IPS-11a (cell line): ENCODE results near the gene ZNF827.

Experiments used
- H3K4me3 ChIP-seq: one replicate; pipeline ENCODE4 v1.5.1; 2013; ENCODE audit warnings: low read depth, low read length, control low read depth

ZNF827 gene

DNA sequence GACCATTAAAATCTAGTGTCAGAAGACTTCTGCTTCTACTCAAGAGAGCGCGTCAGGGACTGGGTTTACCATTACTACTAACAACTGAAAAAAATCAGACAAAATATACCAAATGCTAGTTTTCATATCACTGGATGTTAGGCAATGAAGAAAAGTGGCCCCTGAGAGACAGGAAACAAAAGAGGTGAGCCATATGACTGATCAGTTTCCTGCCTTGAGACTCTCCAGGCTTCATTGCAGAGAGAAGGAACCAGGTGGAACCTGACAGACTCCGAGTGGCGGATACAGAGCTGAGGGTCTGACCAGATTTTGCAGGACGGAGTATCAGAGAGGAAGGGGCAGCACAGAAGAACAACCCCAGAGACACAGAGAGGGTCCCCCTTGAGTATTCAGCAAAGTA, 172.3 kb downstream of the ZNF827 start:
- no peak overlapping the region for H3K4me3 ChIP-seq

DNA sequence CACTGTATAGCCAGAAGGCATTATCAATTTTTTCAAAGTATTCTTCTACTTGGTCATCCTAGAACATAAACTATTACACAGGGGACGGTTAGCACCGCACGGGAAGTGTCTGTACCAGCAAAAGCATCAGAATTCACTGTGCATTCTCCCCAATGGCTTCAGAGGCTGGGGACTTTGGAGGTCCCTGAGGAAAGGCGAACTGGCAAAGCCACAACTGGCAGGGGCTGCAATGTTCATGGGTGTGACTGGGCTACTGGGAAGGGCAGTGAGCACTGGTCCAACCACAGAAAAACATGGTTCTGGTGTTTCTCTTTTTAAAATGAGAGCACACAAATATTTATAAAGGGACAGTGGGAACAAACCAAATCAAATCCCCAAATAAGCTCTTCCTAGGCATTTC, 175.2 kb downstream of the ZNF827 start:
- H3K4me3 ChIP-seq = no peak overlapping the region

DNA sequence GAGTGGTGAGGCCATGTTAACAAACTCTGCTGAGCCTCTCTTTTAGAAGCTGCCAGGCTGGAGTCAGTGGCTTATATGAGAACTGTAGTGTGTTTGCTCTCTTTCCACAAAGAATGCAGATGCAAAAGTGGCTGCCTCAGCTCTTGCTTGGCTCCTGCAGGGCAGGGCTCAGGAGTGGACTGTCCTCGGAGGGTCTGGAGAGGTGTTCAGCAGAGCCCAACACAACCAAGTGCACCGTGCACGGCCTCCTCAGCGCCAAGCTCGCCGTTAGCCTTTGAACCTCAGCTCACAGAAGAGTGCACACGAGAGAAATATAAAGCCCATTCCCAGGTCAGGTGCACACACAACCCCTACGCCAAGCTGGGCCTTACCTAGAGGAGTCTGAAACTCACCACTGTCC, 175.9 kb downstream of the ZNF827 start:
- H3K4me3 ChIP-seq = no peak overlapping the region

DNA sequence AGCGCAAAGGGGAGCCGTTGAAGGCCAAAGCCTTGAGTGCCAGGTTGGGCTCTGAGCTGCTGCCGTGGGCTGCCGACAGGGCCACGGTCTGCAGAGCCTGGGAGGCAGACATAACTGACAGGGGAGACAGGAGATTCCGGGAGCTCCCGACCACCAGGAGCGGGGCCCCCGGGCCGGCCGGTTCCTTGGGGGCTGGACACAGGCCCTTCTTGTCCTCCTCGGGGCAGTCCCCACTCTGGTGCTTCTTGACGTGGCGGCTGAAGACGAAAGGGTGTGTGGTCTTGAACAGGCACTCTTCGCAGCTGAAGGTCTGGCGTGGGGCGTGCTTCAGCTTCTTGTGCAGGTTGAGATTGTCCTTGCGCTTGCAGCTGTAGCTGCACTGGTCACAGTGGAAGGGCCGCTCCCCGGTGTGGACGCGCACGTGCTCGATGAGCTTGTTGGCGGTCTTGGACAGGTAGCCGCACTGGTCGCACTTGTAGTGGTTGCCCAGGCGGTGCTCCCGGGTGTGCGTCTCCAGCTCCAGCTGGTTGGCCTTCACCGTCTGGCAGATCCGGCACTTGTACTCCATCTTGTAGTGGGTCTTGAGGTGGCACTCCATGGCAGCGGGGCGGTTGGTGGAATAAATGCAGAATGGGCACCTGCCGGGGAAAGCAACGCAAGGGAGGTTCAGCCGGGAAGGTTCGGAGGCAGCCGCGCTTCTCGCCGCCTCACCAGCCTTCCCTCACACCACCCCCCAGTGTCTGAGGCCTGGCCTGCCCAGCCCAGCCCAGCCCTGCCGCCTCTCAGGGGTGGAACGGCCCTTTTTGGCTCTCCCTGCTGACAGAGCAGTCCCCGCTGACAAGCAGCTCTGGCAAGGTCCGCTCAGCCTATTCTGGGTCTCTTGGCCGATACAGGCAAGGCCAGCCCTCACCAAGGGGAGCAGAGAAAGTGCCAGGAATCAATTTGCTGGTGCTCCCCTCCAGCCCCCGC, 177.4 kb downstream of the ZNF827 start:
- H3K4me3 ChIP-seq = no peak overlapping the region

DNA sequence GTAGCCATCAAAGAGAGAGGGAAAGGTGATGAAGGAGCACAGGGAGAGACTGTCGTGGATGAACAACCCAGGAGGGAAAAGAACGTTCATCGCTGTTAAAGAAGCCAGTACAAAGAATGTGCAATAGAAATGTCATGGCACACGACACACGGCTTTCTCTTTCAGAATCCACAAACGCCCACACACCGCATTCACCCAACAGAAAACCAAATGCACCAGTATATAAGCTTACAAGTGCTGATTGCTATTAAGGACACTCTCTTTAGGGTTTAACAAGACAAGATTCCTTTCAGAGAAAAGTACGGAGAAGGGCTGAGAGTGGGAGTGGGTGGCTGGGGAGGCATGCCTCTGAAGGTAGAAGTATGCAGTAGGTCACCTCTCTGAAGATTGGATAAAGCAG, 178.4 kb downstream of the ZNF827 start:
- no peak overlapping the region for H3K4me3 ChIP-seq

DNA sequence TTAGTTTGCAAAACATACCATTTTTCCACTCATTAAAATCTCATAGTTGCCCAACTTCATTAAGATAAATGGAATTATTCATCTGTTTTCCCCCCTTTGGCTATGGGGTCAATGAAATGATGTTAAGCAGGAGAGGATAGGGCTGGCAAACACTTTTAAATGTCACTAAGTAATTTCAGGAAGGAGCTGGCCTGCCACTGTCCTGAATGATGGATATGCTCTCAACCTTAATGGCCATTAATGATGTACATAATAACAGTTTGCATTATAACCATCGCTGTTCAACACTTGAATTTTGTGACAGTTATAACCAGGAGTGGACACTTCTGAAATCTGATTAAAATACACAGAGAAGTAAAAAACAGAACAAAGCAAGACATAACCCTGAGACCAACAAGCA, 181.4 kb downstream of the ZNF827 start:
- H3K4me3 ChIP-seq = no peak overlapping the region

DNA sequence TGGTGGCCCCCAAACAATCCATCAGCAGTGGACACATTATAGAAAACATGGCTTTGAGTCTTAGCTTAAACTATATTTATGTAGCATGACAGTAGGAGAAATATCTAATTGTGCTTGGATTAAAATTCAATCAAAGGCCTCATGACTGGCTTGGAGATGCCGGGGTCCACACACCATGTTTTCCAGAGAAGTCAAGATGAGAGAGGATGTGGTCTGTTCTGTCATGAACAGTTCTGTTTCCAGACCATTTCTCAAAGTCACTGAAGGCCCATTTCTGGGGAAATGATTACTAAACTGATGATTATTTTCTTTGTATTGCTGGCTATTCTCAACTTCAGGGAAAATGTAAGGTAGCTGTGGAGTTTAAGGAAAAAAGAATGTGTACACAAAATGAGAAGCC, 182.4 kb downstream of the ZNF827 start:
- no peak overlapping the region for H3K4me3 ChIP-seq

DNA sequence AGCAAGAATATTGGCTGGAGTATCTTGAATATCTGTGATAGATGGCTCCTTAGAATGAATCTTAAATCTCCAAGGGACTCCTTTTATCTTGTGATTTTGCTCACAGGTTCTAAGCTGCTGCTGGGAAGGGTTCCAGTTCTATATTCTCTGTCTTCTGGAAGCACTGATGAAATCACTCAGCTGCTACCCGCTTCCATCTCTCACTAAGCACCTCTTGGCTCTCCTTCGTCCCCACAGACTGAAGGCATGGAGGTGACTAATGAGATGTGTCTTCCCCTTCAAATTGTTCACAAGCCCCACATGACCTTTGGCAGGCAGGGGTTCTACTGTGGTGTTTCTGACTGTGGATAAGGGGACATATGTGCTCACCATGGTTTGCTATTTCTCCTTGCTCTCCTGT, 182.8 kb downstream of the ZNF827 start:
- H3K4me3 ChIP-seq = no peak overlapping the region

DNA sequence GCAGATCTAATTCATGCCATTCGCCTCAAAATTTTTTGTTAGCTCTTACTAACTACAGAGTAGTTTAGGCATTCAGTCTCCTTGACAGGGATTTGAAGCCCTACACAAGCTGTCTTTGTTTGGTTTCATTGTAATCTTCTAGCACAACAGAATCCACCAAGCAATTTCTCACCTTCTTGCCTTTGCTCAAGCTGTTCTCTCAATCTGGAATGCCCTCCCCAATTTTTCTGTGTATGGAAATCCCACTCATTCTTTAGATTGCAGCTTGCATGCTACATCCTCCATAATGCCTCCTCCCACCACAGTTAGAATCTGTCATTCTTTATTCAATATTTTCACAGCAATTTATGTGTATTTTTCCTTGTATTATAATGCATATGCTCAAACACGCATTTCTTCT, 195.0 kb downstream of the ZNF827 start:
- H3K4me3 ChIP-seq = no peak overlapping the region

DNA sequence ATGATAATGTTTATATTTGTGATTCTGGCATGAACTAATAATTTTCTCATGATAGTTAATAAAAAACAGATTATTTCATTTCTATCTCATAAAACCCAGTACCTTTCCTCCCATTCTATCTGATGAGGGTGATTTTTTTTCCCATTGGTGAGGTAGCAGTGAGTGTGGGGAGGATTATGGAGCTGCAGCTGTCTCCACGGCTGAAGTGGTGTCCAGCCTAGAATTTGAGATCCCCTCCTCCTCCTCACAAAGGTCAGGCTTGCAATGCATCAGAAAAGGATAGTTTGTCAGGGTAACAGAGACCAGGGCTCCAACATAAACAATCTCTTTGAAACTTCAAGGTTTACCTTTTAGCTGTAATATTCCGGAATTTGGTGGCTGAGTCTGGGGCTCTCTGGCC, 197.8 kb downstream of the ZNF827 start:
- H3K4me3 ChIP-seq = no peak overlapping the region

DNA sequence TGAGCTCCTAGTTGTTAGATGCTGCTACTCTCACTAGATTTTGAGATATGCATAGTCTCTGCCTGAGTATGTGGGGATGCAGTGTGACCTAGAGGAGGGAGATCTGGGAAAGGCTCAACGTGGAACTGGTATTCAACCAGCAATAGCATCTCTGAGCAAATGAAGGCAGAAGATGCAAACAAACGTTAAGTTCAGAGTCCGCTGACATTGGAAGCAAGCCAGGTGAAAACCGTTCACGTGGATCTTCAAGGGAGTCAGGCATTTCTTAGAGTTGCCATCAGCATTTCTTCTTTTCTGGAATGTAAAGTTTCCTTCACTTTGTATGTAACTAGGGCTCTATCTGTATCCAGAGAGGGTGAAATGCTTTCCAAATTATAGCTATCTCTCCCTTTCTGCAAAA, 198.8 kb downstream of the ZNF827 start:
- H3K4me3 ChIP-seq = no peak overlapping the region

DNA sequence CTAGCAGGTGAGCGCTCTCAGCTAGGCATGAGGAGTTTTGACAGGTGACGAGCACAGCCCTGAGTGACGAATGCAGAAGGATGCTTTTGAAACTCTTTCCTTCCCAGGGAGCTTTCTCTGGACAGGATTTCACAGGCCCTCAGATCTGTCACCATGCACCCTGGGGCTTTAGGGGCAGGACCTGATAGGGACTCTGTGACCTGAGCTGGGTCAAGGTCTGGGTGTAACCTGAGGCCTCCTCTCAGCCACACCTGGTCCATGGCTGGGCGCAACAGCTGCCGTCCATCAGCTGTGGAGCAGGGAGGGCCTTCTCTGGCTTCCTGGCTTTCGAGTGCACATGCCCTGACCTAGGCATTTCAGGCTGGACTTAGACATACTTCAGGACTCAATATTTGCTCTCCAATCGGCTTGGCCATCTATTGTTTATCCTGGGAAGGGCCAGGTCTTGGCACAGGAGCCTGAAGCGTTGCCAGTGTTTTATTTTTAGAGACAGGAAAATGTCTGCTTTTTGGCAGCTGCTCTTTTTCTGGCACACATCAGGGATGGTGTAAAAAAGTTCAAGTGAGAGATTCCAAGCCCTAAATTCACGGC, 202.3 kb downstream of the ZNF827 start:
- H3K4me3 ChIP-seq = no peak overlapping the region

DNA sequence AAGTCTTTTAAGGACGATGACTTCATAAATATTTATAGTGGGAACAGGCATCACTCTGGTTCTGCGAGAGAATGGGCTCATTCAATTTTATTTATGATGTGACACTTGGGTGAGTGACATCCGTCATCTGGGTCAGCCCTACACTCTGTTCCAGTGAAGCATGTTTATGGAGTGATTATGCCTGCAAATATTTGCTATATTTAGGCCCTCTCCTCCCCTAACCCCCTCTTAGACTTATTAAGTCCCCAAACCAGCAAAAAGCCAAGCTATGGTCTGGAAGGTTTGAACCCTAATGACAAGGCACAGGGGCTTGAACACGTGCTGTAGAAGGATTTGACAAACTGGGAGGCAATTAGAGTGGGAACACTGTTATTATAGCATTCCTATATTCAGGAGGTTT, 202.8 kb downstream of the ZNF827 start:
- no peak overlapping the region for H3K4me3 ChIP-seq

DNA sequence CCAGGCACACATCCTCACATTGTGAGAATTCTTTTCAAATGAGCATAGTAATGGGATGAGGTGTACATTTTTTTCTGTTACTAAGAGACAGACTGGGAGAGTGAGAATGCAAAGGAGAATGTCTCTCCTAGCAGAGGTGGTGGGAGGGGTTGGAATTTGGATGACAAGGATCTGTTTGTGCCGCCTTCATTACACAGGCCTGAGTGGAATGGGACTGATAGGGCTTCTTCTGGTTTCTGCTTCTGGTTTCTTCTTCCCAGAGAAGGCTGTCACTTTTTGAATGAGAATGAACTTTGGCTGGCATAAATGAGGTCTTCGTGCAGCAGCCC, 203.3 kb downstream of the ZNF827 start:
- no peak overlapping the region for H3K4me3 ChIP-seq

DNA sequence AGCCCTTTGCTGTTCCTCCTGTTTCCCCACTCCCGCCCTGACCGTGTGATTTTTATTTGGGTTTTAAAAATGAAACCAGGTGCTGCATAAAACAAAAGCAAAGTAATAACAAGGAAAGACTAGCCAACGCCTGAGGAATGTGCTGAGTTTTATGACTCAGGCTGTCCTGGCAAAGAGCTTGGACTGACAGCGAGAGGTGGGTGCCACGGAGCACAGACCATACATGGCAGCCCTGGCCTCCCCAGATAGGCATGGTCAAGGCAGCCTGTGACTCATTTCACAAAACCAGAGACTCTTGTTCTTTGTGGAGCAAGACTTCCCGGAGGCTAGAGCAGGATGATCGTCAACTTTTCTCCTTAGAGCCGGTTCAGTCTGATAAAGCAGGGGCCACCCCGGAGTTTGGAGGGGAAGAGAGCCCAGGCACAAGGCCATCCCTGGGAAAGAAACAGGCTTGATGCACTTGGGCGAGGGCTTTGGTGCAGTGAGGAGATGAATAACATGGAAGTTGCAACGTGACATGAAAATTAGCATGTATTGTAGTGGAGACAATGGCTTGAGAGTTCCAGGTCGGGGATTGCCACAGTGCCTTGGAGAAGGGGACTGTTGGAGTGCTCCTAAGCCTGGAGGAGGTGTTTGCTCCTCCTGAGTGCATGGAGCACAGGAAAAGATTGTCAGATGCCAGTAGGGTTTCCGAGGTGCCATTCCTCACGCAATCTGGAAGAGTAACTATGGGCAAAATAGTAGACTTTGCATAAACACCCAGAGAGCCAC, 203.9 kb downstream of the ZNF827 start:
- no peak overlapping the region for H3K4me3 ChIP-seq

DNA sequence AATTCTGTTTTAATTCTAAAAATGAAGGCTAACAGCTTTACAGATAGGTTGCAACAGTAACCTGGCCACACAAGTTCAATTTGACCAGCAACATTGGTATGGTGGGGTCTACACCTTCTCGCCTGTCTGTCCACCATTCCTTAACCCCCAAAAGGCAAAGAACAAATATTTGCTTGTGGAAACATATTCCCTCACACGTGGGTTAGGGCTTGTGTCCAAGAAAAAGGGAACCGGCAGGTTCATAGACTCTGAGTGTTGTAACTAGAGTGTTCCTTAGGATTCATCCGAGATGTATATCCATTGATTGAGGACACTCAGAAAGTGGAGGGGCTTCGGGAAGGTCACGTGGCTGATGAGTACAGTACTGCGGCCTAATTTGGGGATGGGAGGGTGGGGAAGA, 204.6 kb downstream of the ZNF827 start:
- H3K4me3 ChIP-seq = no peak overlapping the region

DNA sequence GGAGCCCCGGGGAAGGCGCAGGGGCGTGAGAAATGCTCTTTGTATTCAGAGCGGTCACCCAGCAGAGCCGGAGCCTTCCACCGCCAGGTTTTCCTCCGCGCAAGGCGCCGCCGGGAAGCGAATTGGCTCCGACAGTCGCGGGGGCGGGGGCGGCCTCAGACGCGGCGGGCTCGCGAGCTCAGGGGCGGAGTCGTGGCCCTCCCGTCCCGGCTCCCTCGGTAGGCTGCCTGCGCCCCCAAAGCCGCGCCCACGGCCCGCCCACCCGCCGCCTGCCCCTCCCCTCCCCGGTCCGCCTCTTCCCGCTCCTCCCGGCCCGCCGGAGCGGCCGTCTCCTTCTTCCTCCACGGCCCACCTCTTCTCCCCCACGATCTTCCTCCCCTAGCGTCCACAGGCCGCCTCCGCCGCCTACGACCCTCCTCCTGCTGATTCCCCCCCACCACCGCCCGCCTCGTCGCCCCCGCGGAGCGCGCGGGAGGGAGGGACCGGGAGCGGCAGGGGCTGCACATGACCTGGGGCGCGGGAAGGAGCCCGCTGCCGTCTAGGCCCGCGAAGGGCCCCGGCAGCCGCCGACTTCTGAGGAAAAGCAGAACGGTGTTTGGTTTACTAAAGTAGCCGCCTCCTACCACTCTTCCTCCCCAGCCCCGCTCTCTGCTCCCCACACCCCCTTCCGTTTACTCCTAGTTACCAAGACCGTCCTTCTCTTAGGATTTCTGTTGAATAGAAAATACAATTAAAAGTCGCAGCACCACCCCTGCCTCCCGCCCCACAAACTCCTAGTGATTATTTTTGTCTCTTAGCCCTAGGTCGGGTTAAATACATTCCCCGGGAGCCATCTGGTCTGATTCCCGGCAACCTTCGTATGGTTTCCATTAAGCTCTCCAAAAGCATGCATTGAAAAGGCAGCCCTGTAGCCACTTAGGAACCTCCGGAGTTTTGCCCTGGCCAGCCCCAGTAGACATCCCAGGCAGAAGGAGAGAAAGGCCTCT, 205.4 kb downstream of the ZNF827 start:
- H3K4me3 ChIP-seq = peak overlapping the region; percentile 35

DNA sequence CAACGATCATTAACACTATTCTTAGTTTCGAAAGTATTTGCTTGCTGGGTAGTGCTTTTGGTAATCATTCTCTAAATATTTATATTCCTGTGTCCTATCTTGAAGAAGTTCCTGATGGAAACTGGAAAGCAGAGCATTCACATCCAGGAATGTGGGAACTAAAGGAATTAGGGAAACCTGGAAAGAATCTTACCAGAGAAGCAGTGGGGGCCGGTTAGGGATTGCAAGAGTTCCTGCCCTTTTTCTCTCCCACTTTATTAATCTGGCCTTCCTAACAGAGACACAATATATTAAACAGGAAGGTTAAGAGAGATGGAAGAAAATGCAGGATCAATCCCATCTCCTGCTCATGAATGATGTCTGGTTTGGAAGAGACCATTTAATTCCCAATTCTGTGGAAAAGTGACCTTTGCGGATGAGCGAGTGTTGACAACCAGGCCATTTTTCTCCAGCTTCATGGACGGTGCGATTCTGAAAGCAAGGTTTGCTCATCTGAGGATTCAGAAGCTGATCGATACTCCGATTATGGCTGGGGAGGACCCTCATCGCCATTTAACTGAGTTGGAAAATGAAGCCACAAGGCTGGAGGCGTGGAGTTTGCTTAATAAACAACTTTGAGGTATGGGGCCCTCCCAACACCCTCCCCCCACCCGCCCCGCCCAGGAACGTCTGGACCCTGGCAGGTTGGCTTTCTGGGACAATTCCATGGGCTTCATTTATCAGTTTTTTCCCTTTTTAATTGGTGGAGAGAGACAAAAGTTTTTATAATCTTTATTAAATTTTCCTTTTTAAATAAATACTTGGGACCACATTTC, 206.4 kb downstream of the ZNF827 start:
- no peak overlapping the region for H3K4me3 ChIP-seq

DNA sequence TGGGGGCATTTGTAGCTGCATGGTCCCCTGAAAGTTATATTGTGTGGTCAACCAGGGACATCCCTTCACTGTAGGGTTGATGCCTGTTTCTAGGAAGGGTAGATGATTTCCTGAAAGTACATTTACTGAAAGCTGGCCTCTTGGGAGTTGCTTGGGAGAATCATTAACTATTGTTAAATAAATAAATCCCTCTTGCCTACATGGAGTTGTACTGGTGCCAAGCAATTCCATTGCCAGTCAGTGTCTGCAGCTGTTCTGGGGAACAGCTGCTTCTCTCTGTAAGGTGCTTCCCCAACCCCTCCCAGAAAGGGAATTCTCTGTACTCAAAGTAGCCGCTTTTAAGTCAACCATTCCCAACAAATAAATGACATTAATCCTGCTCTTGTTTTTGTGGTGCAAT, 207.6 kb downstream of the ZNF827 start:
- H3K4me3 ChIP-seq = no peak overlapping the region

DNA sequence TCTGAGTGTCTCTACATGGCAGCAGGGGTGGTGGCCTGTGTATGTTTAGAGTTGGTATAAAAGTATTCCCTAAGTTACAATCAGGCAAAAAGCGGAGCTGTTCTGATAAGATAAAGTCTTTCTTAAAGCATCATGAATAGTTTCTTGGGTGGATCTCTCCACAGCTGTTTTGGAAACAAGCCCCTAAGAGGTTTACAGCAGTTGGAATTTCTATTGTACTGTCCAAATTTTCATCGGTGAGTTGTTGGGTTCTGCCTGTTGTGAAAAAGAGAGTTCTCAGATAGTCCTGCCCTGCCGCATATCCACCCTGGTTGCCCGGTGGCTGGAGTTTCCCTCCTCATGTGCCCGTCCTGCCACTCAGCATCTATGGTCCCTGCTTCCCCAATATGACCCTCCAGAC, 208.6 kb downstream of the ZNF827 start:
- H3K4me3 ChIP-seq = no peak overlapping the region
